ENCODE data around the gene ZMYND12.

DNA sequence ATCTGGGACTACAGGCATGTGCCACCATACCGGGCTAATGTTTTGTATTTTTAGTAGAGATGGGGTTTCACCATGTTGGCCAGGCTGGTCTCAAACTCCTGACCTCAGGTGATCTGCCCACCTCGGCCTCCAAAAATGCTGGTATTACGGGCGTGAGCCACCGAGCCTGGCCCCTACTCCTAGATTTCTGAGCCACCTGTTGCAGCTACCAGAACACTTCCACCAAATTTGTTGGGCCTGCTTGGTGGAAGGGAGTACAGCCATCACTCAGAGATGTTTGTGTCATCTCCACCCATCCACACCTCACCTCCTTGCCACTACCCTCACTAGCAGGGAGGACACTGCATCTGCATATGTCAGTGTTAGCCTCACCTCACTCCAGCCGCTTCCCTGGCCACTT, 69.8 kb downstream of the ZMYND12 start:
- no peak for TF ChIP-seq POLR2A (IDR thresholded peaks at IDR 0.05)
- TF ChIP-seq, protein P1, sequence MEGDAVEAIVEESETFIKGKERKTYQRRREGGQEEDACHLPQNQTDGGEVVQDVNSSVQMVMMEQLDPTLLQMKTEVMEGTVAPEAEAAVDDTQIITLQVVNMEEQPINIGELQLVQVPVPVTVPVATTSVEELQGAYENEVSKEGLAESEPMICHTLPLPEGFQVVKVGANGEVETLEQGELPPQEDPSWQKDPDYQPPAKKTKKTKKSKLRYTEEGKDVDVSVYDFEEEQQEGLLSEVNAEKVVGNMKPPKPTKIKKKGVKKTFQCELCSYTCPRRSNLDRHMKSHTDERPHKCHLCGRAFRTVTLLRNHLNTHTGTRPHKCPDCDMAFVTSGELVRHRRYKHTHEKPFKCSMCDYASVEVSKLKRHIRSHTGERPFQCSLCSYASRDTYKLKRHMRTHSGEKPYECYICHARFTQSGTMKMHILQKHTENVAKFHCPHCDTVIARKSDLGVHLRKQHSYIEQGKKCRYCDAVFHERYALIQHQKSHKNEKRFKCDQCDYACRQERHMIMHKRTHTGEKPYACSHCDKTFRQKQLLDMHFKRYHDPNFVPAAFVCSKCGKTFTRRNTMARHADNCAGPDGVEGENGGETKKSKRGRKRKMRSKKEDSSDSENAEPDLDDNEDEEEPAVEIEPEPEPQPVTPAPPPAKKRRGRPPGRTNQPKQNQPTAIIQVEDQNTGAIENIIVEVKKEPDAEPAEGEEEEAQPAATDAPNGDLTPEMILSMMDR (IDR thresholded peaks at IDR 0.05) = no peak
